OCI-LY7 (cell line): ENCODE measurements around the gene SMNDC1. TPM values are rescaled to one million over a fixed set of nuclear protein-coding genes. Genes with fewer than 3 reads are reported as not detected.

ENCODE experiments used
- BruUV-seq: library from RNA; stranded (reverse); fragments of 400-500 nt; replicated peaks from 2 replicates; lab custom pipeline; 2021; lab: Mats Ljungman, UMichigan
- CTCF ChIA-PET: fragments of 300-600 bp; sonication (Branson Sonifier 250); formaldehyde crosslinking; loops from one replicate; lab custom pipeline; 2022; ENCODE audit warnings: antibody characterized with exemption; ENCODE audit not compliant: unreplicated experiment; lab: Charles Lee
- POLR2A ChIA-PET: fragments of 300-600 bp; sonication (Branson Sonifier 250); formaldehyde crosslinking; loops from one replicate; lab custom pipeline; 2022; ENCODE audit warnings: antibody characterized with exemption; lab: Charles Lee
- DNase-seq: peaks from one replicate; pipeline ENCODE4 v3.0.0-alpha.2; 2015; ENCODE audit warnings: low spot score
- H2AFZ ChIP-seq: fragments of 200-600 bp; sonication (generic), shearing (Covaris generic); 2 replicates; pipeline ENCODE4 v1.6.1; 2014; ENCODE audit warnings: mild to moderate bottlenecking, antibody characterized with exemption, low read length, moderate library complexity
- H3K27ac ChIP-seq: fragments of 200-600 bp; sonication (generic); 2 replicates; pipeline ENCODE4 v1.5.1; 2014; ENCODE audit warnings: mixed run types, low read depth, mild to moderate bottlenecking, moderate library complexity, low read length, inconsistent platforms; ENCODE audit not compliant: poor library complexity, severe bottlenecking
- H3K36me3 ChIP-seq: fragments of 200-600 bp; sonication (generic); 2 replicates; pipeline ENCODE4 v1.6.1; 2014; ENCODE audit warnings: mild to moderate bottlenecking, antibody characterized with exemption, low read length, moderate library complexity, mixed read lengths; ENCODE audit not compliant: insufficient read depth
- H3K4me1 ChIP-seq: fragments of 200-600 bp; sonication (generic); 2 replicates; pipeline ENCODE4 v1.5.1; 2014; ENCODE audit warnings: mild to moderate bottlenecking, low read length; ENCODE audit not compliant: insufficient read depth, poor library complexity, severe bottlenecking
- H3K4me2 ChIP-seq: fragments of 200-600 bp; sonication (generic); 2 replicates; pipeline ENCODE4 v1.6.1; 2014; ENCODE audit warnings: mild to moderate bottlenecking, low read length
- H3K4me3 ChIP-seq: fragments of 200-600 bp; sonication (generic); 2 replicates; pipeline ENCODE4 v1.5.1; 2014; ENCODE audit warnings: mild to moderate bottlenecking, low read depth, low read length; ENCODE audit not compliant: poor library complexity, severe bottlenecking
- H3K79me2 ChIP-seq: fragments of 200-600 bp; sonication (generic); 2 replicates; pipeline ENCODE4 v1.6.1; 2016; ENCODE audit warnings: low read depth, mild to moderate bottlenecking, low read length, moderate library complexity, mixed read lengths; ENCODE audit not compliant: insufficient read depth
- H3K9me2 ChIP-seq: fragments of 200-600 bp; sonication (generic); 2 replicates; pipeline ENCODE4 v1.6.1; 2016; ENCODE audit warnings: mild to moderate bottlenecking, low read length, mixed read lengths; ENCODE audit not compliant: insufficient read depth
- H3K9me3 ChIP-seq: fragments of 200-600 bp; sonication (generic); 2 replicates; pipeline ENCODE4 v1.6.1; 2014; ENCODE audit warnings: mild to moderate bottlenecking, mixed run types, low read length, mixed read lengths
- H4K20me1 ChIP-seq: fragments of 200-600 bp; sonication (generic); 2 replicates; pipeline ENCODE4 v1.6.1; 2014; ENCODE audit warnings: mild to moderate bottlenecking, antibody characterized with exemption, low read length, moderate library complexity, mixed read lengths; ENCODE audit not compliant: insufficient read depth
- CTCF ChIP-seq: fragments of 200-600 bp; sonication (generic); conservative IDR thresholded peaks from 2 replicates; pipeline ENCODE4 v1.5.1; 2014; ENCODE audit warnings: mild to moderate bottlenecking, antibody characterized with exemption, low read length, moderate library complexity, mixed read lengths
- EZH2phosphoT487 ChIP-seq: fragments of 200-600 bp; sonication (generic); IDR thresholded peaks from 2 replicates; pipeline ENCODE4 v1.6.1; 2018; ENCODE audit warnings: low read depth, borderline replicate concordance, mild to moderate bottlenecking, mixed run types, antibody characterized with exemption, low read length, moderate library complexity, mixed read lengths
- intact Hi-C: fragments of 100-400 bp; cut with micrococcal nuclease; formaldehyde crosslinking; loops from one replicate; pipeline ENCODE4 v1.10.0; 2022; ENCODE audit not compliant: unreplicated experiment
- total RNA-seq, 2 experiments: library from RNA; depleted of rRNA in 1 of 2; stranded (reverse); fragments of >200 nt in 1 of 2; shearing (Covaris generic) in 1 of 2; gene quantifications; 2 replicates each; pipeline ENCODE4 v1.2.3, GENCODE V29; 2014 to 2022

Gene SMNDC1
- total RNA-seq, 2 experiments from 2014 or later, result 10.0 to 52.4 TPM

GRCh38 chr10:110268971-110269370 lies 35.7 kb downstream of the SMNDC1 start:
- no peak for DNase-seq
- H3K79me2 ChIP-seq, result no peaks in the 10 kb centered on the region
- ChIA-PET POLR2A (interaction anchor here (0.6 to 2.2 kb wide), 11 partner anchors 10 to 161 kb away, joined by 3 to 13 read pairs (median 3); no protein-coding TSS in a partner anchor), CTCF (interaction anchor here (1.6 kb wide), 1 partner anchor 10 kb away, joined by 3 read pairs; no protein-coding TSS in a partner anchor)
- H3K4me2 ChIP-seq, result peak overlapping the region; percentile 52
- no peak overlapping the region for H2AFZ ChIP-seq
- no peaks in the 10 kb centered on the region for H3K9me2 ChIP-seq
- H3K4me3 ChIP-seq, result no peak overlapping the region
- no peaks in the 10 kb centered on the region for H3K36me3 ChIP-seq
- peaks cover 22% of the 10 kb centered on the region for H3K4me1 ChIP-seq
- TF ChIP-seq CTCF (no peak), EZH2phosphoT487 (no peak)
- no peaks in the 10 kb centered on the region for H3K9me3 ChIP-seq
- BruUV-seq, result no TSS peak
- intact Hi-C loops, result loop anchor here (2.0 kb wide), 1 partner anchor 42 kb away; no protein-coding TSS in a partner anchor
- no peaks in the 10 kb centered on the region for H4K20me1 ChIP-seq
- no peak overlapping the region for H3K27ac ChIP-seq

- no peaks in the 10 kb centered on the region for H3K9me3 ChIP-seq
- H3K27ac ChIP-seq, result no peak overlapping the region
- H3K4me1 ChIP-seq, result peaks cover 22% of the 10 kb centered on the region
- peak; percentile 55 for DNase-seq
- intact Hi-C loops, result loop anchor here (2.0 kb wide), 1 partner anchor 42 kb away; no protein-coding TSS in a partner anchor
- no TSS peak for BruUV-seq
- ChIA-PET CTCF (interaction anchor here (1.6 kb wide), 1 partner anchor 10 kb away, joined by 3 read pairs; no protein-coding TSS in a partner anchor), POLR2A (interaction anchor here (0.5 to 2.2 kb wide), 5 partner anchors 11 to 130 kb away, joined by 3 to 13 read pairs (median 4); no protein-coding TSS in a partner anchor)
- H3K79me2 ChIP-seq, result no peaks in the 10 kb centered on the region
- H4K20me1 ChIP-seq, result no peaks in the 10 kb centered on the region
- H2AFZ ChIP-seq, result no peak overlapping the region
- H3K4me2 ChIP-seq, result peak overlapping the region; percentile 52
- TF ChIP-seq CTCF, result peak; percentile 38
- TF ChIP-seq EZH2phosphoT487, result no peak
- no peaks in the 10 kb centered on the region for H3K36me3 ChIP-seq
- H3K4me3 ChIP-seq, result peak overlapping the region; percentile 0
- no peaks in the 10 kb centered on the region for H3K9me2 ChIP-seq
Observed at GRCh38 chr10:110268442-110268841, 36.3 kb downstream of the SMNDC1 start.

GRCh38 chr10:110267276-110267675 lies 37.4 kb downstream of the SMNDC1 start:
- no peak overlapping the region for H3K27ac ChIP-seq
- no peaks in the 10 kb centered on the region for H3K79me2 ChIP-seq
- intact Hi-C loops, result no loop called here
- H3K4me2 ChIP-seq, result no peak overlapping the region
- no peak for DNase-seq
- no peak overlapping the region for H2AFZ ChIP-seq
- no peaks in the 10 kb centered on the region for H3K9me3 ChIP-seq
- H3K4me1 ChIP-seq, result peaks cover 22% of the 10 kb centered on the region
- H3K36me3 ChIP-seq, result no peaks in the 10 kb centered on the region
- no peaks in the 10 kb centered on the region for H3K9me2 ChIP-seq
- BruUV-seq, result no TSS peak
- no peak for TF ChIP-seq CTCF
- no peak for TF ChIP-seq EZH2phosphoT487
- no peaks in the 10 kb centered on the region for H4K20me1 ChIP-seq
- ChIA-PET POLR2A (interaction anchor here (0.6 to 1.5 kb wide), 3 partner anchors 9 to 1169 kb away, joined by 3 to 8 read pairs (median 3); no protein-coding TSS in a partner anchor), CTCF (no interaction called here)
- no peak overlapping the region for H3K4me3 ChIP-seq
